Renal cortex interstitium (tissue), 11 donors: Measurements from ENCODE around the gene GTPBP3. TPM values are rescaled to one million over a fixed set of nuclear protein-coding genes. Genes with fewer than 3 reads are reported as not detected.
A peak's percentile ranks its signal among the peaks of the same experiment; 100 is the strongest.

ENCODE experiments used
- DNase-seq, 11 donors: peaks; one replicate each; pipeline ENCODE4 v3.0.0-alpha.2; 2013; ENCODE audit warnings: low read depth in 9 of 11, low spot score in 4 of 11; ENCODE audit errors: extremely low read depth in 1 of 11
- polyA plus RNA-seq, 3 donors: library from polyadenylated mRNA; unstranded; fragments of 120-200 nt; gene quantifications; one replicate each; pipeline ENCODE4 v1.2.1, GENCODE V29; 2013; ENCODE audit not compliant: insufficient read length in 3 of 3

GTPBP3 gene
- polyA plus RNA-seq, 3 donors = 17.7 to 28.5 (median 20.1) TPM

GRCh38 chr19:17305517-17306284 is 31.7 kb upstream of the GTPBP3 start, which contains the start of gene MRPL34:
Gene MRPL34 (plus strand): TSS chr19:17305872. CDS start chr19:17305893, 21 bp downstream.
- DNase-seq = peak; percentile 90 to 97 (median 96)

GRCh38 chr19:17306285-17306714 is 31.1 kb upstream of the GTPBP3 start:
- DNase-seq = no peak

GRCh38 chr19:17307876-17308377 is 29.4 kb upstream of the GTPBP3 start:
- DNase-seq = no peak

- DNase-seq = peak; percentile 97 to 100 (median 99)
Observed at GRCh38 chr19:17309198-17309964, 28.0 kb upstream of the GTPBP3 start, which contains the start of gene DDA1. Gene DDA1 (plus strand): TSS chr19:17309563. CDS start chr19:17309655, 92 bp downstream.

- DNase-seq = no peak
Observed at GRCh38 chr19:17309965-17310461, 27.3 kb upstream of the GTPBP3 start.

- no peak for DNase-seq
Observed at GRCh38 chr19:17311455-17312188, 25.7 kb upstream of the GTPBP3 start.

- no peak for DNase-seq
Observed at GRCh38 chr19:17312189-17313113, 24.9 kb upstream of the GTPBP3 start.

GRCh38 chr19:17314007-17314593 is 23.3 kb upstream of the GTPBP3 start:
- DNase-seq = no peak

- DNase-seq = no peak
Observed at GRCh38 chr19:17318966-17319365, 18.4 kb upstream of the GTPBP3 start.

- DNase-seq = no peak
Observed at GRCh38 chr19:17319473-17320238, 17.7 kb upstream of the GTPBP3 start.

GRCh38 chr19:17320435-17320834 is 16.9 kb upstream of the GTPBP3 start:
- DNase-seq = no peak

GRCh38 chr19:17321655-17322489 is 15.5 kb upstream of the GTPBP3 start:
- no peak for DNase-seq

GRCh38 chr19:17322854-17323253 is 14.5 kb upstream of the GTPBP3 start:
- no peak for DNase-seq

- no peak for DNase-seq
Observed at GRCh38 chr19:17323300-17323963, 13.9 kb upstream of the GTPBP3 start.

- no peak for DNase-seq
Observed at GRCh38 chr19:17323964-17324332, 13.4 kb upstream of the GTPBP3 start.
